PFSK-1 (cell line): ENCODE data around the gene CSF1.

Experiments used
- POLR2AphosphoS5 ChIP-seq: IDR thresholded peaks from 2 replicates; pipeline ENCODE4 v1.6.1; 2012; ENCODE audit warnings: low read depth, mild to moderate bottlenecking, control low read depth, low read length, moderate library complexity
- REST ChIP-seq, 2 experiments: IDR thresholded peaks; 2 replicates each; pipeline versions ENCODE4 v1.6.1 to v1.8.0; 2011 to 2012; ENCODE audit warnings: low read depth in 2 of 2, low read length in 2 of 2, control low read depth in 1 of 2, inconsistent platforms in 1 of 2, mild to moderate bottlenecking in 1 of 2, moderate library complexity in 1 of 2; ENCODE audit not compliant: insufficient read depth in 1 of 2
- TAF1 ChIP-seq: IDR thresholded peaks from 2 replicates; pipeline ENCODE4 v1.6.1; 2012; ENCODE audit warnings: low read length, control low read depth, borderline replicate concordance; ENCODE audit not compliant: insufficient read depth

GRCh38 chr1:109917051-109917767 is 6.6 kb downstream of the CSF1 start:
- TF ChIP-seq TAF1 = no peak
- no peak for TF ChIP-seq REST (IDR thresholded peaks at IDR 0.05; ENCODE audit: insufficient read depth in 1 of 2, low read depth in 2 of 2, low read length in 2 of 2)
- TF ChIP-seq POLR2AphosphoS5 = no peak
